HG02840 (cell line): ENCODE results near the gene ODR4.
A peak's percentile ranks its signal among the peaks of the same experiment; 100 is the strongest.
"Not testable (repeated sequence)": the region's sequence is repeated elsewhere in the genome, so short reads cannot be mapped to it uniquely, and the experiment has no call there.

Source experiments
- ATAC-seq: cut with Tn5 transposase; IDR thresholded peaks from one replicate; pipeline ENCODE4 v1.9.1; 2021; ENCODE audit warnings: mild to moderate bottlenecking, moderate library complexity, moderate number of reproducible peaks; ENCODE audit not compliant: unreplicated experiment, low FRiP score

The ODR4 gene

DNA sequence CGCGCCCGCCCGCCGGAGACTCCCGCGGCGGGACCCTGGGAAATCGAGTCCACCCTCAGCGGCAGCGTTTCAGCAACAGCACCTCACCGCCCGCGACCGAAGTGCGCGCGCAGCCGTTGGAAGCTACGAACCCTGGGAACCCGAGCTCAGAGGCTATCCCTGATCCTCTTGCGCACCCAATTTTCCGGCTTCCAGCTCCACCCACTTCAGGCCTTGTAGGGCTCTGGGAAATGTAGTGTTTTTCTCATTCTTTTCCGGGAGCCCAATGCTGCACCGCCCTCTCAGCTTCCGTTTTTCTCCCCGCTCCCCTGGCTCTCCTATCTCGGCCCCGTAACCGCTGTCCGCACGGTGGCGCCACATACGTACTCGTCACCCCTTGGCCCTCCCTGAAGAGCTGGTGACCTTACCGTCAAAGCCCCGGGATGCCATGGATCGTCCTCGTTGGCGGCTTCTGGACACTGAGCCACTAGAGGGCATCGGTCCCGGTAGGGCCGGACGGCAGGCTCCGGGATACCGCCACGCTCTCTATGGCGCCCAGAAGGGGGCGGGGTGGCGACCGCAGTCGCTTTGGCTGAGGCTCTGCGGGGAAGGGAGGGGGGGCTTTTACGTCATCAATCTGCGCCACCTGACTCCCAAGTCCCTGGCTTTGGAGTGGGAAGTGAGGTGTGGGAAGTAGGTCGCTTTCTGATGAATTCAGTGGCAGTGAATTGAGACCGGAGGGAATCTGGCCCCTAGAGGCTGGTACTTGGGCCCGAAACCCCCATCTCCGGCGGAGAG, at the start of gene ODR4, which contains the start of gene TPR:
Gene ODR4 (plus strand): TSS at position 687 of the 777 bp plus-strand sequence. CDS start 3,948 bp downstream, outside the sequence.
Gene TPR (minus strand): TSS at position 102 of the 777 bp plus-strand sequence. CDS start 225 bp downstream, outside the sequence.
- peak; percentile 94 for ATAC-seq

DNA sequence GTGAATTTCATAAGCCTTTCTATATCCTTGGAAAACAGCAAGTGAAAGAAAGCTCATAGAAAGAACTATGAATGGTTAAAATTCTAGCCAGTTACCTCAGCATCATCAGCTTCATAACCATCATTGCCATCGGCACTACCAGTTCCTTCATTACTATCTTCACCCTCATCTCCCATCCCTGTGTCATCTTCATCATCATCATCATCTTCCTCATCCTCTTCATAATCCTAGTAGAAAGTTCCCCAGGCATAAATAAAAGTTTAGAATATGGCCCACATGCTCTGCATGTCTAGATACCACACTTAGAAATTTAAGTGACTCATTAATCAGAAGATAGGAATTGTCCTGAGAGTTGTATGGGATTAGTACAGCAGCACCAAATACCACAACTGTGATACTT, 49.6 kb upstream of the ODR4 start:
- ATAC-seq: no peak

DNA sequence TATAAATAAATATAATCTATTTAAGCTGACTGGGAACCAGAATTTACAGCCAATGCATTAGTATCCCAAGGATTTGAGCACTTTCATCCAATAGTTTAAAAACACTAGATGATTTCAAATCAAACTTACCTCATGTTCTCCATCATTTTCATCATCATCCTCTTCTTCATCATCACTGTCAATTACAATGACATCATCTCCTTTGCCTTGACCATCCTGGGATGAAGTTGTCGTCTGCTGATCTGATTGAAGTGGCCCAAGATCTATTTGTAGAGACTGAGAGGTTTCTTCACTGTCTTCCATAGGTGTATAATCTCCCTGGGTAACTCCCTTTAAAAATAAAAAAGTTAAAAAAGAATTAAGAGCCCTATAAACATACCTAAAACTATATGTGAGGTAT, 48.3 kb upstream of the ODR4 start:
- no peak for ATAC-seq

DNA sequence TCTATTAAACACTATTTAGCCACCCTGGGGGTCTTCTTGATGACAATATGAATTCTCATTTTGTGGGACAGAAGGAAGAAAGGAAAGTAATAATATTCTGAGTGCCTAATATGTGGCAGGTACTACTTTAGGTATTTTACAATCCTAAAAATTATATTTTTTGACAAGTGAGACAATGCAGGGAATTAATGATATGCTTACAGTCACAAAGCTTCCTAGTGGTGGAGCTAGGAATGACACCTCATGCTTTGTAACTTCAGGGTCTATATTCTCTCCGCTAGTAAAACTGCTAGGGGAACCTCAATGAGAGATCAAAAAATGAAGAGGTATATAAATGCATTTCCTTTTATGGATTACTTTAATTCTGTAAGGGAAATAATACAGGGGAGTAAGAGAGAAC, 44.9 kb upstream of the ODR4 start:
- no peak for ATAC-seq

DNA sequence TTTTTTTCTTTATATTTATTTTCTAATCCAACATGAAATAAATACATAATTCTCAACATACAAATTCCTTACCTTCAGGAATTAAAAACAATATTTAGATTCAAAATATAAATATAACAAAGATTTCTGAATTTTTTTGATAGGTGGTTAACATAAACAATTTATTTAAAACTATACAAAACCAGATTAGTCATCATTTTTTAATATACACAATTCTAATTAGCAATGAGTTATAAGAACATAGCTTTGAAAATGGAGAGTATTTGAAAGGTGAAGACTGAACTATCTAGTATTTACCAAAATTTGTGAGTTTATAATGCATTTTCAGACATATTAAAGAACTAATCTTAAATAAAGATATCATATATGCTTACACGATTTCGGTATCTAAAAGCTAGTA, 38.1 kb upstream of the ODR4 start:
- no peak for ATAC-seq

DNA sequence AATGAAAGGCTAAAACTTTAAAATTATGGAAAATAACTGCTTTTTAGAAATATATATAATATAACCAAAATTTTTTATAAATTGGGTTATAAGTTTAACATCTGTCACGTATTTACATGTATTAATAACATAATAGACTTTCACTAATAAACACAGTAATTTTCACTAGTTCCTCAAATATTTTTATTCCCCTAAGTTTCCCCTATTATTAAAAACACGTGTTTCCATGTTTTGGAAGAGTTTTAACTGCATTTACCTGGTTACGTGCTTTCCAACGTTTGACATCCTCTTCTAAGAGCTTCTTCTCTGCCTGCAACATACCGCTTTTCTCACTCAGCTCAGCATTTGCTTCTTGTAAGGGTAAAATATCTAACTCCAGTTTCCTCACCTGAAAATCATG, 34.9 kb upstream of the ODR4 start:
- no peak for ATAC-seq

DNA sequence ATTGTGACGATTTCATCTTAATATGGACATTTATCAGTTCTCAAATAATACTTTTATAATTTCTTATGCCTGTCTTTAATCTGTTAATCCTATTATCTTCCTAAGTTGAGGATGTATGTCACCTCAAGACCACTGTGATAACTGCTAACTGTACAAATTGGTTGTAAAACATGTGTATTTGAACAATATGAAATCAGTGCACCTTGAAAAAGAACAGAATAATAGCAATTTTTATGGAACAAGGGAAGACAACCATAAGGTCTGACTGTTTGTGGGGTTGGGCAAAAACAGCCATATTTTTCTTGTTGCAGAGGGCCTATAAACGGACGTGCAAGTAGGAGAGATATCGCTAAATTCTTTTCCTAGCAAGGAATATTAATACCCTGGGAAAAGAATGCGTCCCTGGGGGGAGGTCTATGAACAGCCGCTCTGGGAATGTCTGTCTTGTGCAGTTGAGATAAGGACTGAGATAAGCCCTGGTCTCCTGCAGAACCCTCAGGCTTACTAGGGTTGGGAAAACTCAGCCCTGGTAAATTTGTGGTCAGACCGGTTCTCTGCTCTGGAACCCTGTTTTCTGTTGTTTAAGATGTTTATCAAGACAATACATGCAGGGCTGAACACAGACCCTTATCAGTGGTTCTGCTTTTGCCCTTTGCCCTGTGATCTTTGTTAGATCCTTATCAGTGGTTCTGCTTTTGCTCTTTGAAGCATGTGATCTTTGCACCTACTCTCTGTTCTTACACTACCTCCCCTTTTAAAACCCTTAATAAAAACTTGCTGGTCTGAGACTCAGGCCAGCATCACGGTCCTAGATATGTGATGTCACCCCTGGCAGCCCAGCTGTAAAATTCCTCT, 27.6 kb upstream of the ODR4 start:
- ATAC-seq: not testable (repeated sequence)

DNA sequence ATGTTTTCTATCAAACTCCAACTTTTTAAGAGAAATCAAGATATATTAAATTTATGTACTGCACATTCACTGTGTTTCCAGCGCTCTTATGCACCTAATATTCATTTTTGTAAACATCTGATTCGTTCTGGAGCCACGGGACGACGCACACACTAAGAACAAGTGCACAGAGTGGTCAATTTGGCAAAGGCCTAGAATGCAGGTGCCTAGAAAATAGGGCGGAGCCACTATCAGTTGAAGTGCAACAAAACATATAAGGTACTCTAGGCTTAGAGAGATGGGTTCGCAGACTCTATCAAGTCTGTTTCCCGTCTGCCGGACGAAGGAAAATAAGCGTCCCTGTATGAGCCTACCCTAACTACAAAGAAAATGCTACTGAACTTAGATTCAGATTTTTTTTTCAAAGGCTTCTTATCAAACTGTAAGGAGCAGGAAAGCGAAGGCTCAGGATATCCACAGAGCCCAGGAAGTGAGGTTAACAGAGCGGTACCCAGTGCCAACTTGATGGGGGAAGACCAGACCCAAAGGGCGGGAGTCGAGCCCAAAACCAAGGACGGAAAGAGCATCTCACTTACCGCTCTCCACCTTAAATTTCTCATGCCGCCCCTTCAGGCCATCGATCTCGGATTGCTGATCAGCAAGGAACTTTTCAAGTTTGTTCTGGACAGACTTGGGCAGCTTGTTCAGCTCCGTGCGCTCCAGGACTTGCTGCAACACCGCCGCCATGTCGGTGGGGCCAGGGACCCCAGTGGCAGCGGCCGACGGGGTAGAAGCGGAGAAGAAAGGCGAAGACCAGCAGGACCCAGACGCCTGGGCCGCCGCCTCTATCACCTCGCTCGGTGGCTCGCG, 1.1 kb upstream of the ODR4 start:
- peak; percentile 19 for ATAC-seq

DNA sequence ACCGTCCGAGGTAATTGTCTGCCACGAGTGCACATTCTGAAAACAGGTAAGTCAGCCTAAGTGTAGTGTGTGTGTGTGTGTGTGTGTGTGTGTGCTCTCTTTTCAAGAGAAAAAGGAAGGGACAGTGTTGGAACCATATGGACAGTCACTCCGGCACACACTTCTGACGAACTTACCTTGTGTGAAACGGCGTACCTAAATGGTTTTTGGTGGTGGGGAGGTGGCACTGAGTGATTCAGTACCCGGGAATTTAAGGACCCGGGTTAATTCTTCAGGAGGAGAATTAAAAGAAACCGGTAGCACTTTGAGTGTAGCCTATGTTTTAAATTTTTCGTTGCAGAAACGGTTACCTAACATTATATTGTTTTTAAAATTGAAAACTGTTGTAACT, 286 bp downstream of the ODR4 start:
- no peak for ATAC-seq

DNA sequence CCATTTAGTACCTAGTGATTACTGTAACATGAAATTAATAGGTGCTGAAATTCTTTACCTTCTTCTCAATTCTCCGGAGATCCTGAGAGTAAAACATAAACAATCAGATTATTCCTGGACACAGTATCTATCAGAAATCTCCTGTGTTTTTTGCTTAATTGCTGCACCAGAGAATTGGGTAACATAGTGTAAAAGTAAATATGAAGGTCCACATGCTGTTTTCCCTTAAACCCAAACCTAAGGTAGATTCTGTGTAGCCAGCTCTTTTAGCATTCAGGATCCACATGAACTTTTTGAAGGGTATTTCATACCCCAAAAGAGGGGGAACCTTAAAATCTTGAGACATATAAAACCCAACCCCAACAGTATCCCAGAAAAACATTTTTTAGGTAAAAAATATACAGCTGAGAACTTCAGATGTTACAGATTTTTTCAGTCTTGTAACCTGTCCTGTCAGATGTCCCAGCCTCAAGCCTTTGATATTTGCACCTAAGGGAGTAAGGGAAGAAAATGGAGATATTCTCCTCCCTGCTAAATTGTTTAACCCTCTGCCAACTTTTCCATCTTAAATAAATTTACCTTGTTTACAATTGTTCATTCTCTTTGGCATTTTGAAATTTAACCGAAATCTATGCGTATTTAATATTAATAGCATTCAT, 11.2 kb downstream of the ODR4 start:
- ATAC-seq: no peak

DNA sequence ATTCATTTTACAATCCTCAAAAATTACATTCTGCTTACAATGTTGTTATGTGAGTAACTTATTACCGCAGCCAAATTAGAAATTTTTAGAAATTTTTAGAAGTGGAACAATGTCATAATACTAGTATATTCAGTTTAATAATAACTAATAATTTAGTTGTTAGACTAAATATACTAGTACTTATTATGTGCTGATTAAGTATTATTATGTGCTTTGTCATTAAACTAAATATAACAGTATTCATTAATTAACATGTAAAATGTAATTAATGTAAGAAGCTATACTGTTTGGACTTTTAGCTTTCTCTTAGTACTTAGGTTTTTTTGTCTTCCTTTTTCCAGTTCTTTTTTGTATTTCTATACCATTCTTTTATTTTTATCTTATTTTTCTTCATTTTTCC, 15.3 kb downstream of the ODR4 start:
- no peak for ATAC-seq

DNA sequence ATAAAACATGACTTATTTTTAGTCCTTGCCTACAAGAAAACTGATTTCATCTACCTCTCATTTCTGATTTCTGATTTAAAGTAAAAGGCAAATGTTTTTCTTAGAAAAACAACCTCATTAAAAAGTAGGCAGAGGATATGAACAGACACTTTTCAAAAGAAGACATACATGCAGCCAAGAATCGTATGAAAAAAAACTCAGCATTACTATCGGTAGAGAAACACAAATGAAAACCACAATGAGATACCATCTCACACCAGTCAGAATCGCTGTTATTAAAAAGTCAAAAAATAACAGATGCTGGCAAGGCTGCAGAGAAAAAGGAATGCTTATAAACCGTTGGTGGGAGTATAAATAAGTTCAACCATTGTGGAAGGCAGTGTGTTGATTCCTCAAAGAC, 16.2 kb downstream of the ODR4 start:
- ATAC-seq: no peak

DNA sequence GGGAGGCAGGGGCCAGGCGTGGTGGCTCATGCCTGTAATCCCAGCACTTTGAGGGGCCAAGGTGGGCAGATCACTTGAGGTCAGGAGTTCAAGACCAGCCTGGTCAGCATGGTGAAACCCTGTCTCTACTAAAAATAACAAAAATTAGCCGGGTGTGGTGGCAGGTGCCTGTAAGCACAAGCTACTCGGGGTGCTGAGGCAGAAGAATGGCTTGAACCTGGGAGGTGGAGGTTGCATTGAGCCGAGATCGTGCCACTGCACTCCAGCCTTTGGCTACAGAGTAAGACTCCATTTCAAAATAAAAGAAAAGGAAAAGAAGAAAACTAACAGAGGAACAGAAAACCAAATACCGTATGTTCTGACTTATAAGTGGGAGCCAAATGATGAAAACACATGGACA, 17.1 kb downstream of the ODR4 start:
- ATAC-seq: not testable (repeated sequence)

DNA sequence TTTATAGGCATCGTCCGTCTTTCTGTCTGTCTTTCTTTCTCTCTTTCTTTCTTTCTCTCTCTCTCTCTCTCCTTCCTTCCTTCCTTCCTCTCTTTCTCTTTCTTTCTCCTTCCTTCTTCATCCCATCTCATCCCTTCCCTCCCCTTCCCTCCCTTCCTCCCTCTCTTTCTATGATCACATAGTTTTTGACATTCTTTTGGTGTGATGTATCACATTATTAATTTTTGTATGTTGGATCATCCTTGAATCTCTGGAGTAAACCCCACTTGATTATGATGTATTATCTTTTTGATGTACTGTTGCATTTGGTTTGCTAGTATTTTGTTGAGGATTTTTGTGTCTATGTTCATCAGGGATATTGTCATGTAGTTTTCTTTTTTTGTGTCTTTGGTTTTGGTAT, 25.8 kb downstream of the ODR4 start:
- ATAC-seq: not testable (repeated sequence)

DNA sequence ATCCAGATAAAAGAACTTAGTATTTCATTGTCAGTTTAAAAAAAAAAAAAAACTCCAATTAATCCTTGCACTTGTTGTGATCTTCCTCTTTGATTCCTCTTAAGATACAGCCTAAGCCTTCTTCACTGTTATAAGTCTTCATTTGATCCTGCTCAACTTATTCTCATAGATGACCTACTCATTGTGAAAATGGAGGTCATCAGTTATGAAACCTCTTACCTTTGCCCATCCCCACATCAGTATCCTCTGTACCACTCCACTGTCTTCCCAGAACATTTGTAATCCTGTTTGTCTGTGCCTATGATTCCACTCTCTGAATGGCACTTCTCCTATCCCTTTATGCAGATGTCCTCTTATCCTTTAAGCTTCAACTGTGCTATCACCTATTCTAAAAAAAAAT, 28.0 kb downstream of the ODR4 start:
- no peak for ATAC-seq

DNA sequence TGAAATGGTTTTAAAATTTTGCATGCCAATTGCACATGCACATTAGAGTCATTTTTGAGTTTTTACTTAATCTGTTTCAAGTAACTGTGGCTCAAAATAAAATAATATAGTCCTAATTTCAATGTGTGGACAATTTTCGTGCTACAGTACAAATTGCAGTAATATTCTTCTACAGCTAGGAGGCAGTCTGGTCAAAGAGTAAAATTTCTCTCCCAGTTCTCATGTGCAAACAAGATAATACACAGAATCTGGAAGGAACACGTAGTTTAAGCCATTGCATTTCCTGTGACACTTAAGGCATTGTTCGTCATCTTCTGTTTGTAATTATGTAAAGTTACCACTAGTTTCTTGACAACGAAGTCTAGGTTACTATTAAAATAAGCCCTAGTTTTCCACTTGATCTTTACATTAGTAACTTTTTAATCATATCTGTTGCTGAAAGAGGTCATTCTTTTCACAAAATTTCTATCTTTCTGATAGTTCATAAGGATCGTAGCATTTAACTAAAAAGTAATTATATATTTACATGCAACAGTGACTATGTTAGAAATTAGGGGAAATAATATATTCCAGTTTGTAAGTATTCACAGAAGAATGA, 28.9 kb downstream of the ODR4 start:
- no peak for ATAC-seq

DNA sequence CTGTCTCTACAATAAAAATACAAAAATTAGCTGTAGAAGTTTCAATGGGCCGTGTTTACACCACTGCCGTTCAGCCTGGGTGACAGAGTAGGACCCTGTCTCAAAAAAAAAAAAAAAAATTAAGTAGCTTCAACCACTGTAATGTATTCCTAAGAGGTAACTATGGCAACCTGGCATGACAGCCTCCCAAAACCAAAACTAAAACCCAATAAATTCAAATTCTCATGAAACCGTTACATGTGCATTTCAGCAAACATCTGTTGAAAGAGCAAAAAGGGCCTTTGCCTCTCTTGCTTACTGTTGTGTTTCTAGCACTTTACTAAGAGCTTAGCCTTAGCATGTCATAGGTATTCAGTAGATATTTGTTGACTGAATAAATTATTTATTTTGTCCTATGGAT, 33.5 kb downstream of the ODR4 start:
- ATAC-seq: no peak

DNA sequence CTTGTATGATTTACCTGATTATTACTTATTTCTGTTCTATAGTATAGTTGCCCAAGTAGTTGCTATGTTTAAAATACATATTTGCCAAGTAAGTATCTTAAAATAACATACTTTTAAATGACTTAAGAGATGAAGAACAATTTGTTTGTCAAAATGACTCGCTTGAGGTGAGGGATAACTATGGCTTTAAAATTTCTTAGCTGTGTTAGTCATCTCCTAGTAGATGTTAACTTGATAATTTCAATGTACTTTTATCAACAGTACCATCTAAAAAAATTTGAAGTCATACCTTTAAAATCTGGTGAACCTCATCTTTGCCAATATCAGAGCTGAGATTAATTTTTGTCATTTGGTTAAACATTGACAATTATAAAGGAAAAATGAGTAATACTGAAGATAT, 37.7 kb downstream of the ODR4 start:
- ATAC-seq: no peak

DNA sequence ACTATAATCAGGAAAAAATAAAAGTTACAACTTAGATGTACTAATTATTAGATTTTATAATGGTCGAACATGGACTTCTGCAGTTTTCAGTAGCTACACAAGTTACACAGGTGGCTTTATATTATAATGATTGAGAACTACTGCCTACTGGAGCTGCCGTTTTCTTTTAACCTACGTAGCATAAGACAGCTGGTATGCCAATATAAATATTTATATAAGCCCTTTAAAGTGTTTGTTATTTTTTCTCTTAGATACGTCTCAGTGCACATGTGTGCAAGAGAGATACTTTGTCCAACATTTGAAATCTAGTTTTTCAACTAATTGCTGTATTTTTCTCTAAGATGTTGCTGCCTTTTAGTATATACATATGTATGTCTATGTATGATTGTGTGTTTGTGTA, 42.9 kb downstream of the ODR4 start:
- ATAC-seq: no peak

DNA sequence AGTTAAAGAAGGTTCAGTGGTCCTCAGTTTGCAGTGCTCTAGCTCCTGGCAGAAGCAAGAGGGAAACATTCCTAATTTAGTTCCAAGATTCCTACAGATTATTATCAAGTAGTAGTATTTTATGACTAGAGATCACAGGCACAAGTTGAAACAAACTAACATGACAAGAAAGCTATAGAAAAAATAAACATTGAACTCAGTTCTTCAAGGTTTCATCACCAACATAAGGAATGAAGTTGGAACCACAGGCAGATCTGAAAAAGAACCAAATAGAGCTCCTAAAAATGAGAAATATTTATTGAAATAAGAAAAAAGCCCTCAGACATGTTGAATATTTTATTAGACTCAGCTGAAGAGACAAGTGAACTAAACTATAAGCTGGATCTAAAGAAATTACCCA, 44.7 kb downstream of the ODR4 start:
- no peak for ATAC-seq
